ENCODE results near the gene IL17C. TPM values are rescaled to one million over a fixed set of nuclear protein-coding genes. Genes with fewer than 3 reads are reported as not detected.

IL17C gene
- total and polyA plus RNA-seq, 10 of the 15 experiments (the other 5 are each of a cell fraction or from before 2014, with no cell fraction given), result not detected

- TF ChIP-seq E4F1 (IDR thresholded peaks at IDR 0.05; ENCODE audit: borderline replicate concordance, partially characterized antibody), result no peak
- no peak for TF ChIP-seq IRF5 (IDR thresholded peaks at IDR 0.05; ENCODE audit: borderline replicate concordance)
- TF ChIP-seq SREBF2 (IDR thresholded peaks at IDR 0.05; ENCODE audit: low read length), result no peak
- TF ChIP-seq MEF2A (IDR thresholded peaks at IDR 0.05; ENCODE audit: insufficient read depth, low read depth, low read length), result 0 out of 2 replicates have a peak, but pooled peaks have one; percentile 51
- no peak for TF ChIP-seq CUX1 (IDR thresholded peaks at IDR 0.05; ENCODE audit: insufficient replicate concordance, low read depth, low read length)
- peak; percentile 83 for TF ChIP-seq SKIL (IDR thresholded peaks at IDR 0.05; ENCODE audit: low read depth, poor library complexity, severe bottlenecking)
- TF ChIP-seq STAT1 (conservative IDR thresholded peaks at IDR 0.05), result no peak
- peak; percentile 98 for TF ChIP-seq DPF2 (IDR thresholded peaks at IDR 0.05)
- TF ChIP-seq PAX8 (IDR thresholded peaks at IDR 0.05), result no peak
- no peak for TF ChIP-seq GABPA (IDR thresholded peaks at IDR 0.05; ENCODE audit: low read depth)
- peak; percentile 35; the same call in 1 of the 2 replicates for TF ChIP-seq IRF3 (IDR thresholded peaks at IDR 0.05)
- TF ChIP-seq TAF1 (IDR thresholded peaks at IDR 0.05; ENCODE audit: borderline replicate concordance, low read depth, low read length), result peak; percentile 65; the same call in 1 of the 2 replicates
- no peak for TF ChIP-seq ASH2L (IDR thresholded peaks at IDR 0.05; ENCODE audit: borderline replicate concordance, low read depth)
- TF ChIP-seq RBBP5 (conservative IDR thresholded peaks at IDR 0.05), result no peak
Observed at GRCh38 chr16:88681709-88682451, 43.5 kb downstream of the IL17C start (continued).
